MV-4-11 (cell line): ENCODE measurements around the gene SLC36A2.

Experiments
- DNase-seq: peaks from one replicate; lab custom pipeline; 2025; lab: John Stamatoyannopoulos, UW

Gene SLC36A2

GRCh38 chr5:151347369-151347768, at the start of gene SLC36A2:
TSS of gene SLC36A2 (minus strand) at chr5:151347559. CDS start at chr5:151347460, 99 bp downstream.
- DNase-seq, result no peak

GRCh38 chr5:151388960-151389359, 41.6 kb upstream of the SLC36A2 start:
- no peak for DNase-seq

- DNase-seq, result no peak
Observed at GRCh38 chr5:151384106-151384505, 36.7 kb upstream of the SLC36A2 start.

GRCh38 chr5:151383011-151383410, 35.7 kb upstream of the SLC36A2 start:
- DNase-seq, result no peak

GRCh38 chr5:151382576-151382975, 35.2 kb upstream of the SLC36A2 start:
- DNase-seq, result peak; percentile 24

- no peak for DNase-seq
Observed at GRCh38 chr5:151381899-151382298, 34.5 kb upstream of the SLC36A2 start.

GRCh38 chr5:151378616-151379015, 31.3 kb upstream of the SLC36A2 start:
- no peak for DNase-seq

GRCh38 chr5:151374539-151374938, 27.2 kb upstream of the SLC36A2 start:
- DNase-seq, result no peak

GRCh38 chr5:151367038-151367437, 19.7 kb upstream of the SLC36A2 start:
- peak; percentile 21 for DNase-seq

GRCh38 chr5:151363673-151364072, 16.3 kb upstream of the SLC36A2 start:
- DNase-seq, result peak; percentile 12

GRCh38 chr5:151362970-151363369, 15.6 kb upstream of the SLC36A2 start:
- no peak for DNase-seq

- no peak for DNase-seq
Observed at GRCh38 chr5:151359391-151359790, 12.0 kb upstream of the SLC36A2 start.

- peak; percentile 84 for DNase-seq
Observed at GRCh38 chr5:151357792-151358191, 10.4 kb upstream of the SLC36A2 start.

GRCh38 chr5:151357097-151357496, 9.7 kb upstream of the SLC36A2 start:
- DNase-seq, result no peak

GRCh38 chr5:151351671-151352070, 4.3 kb upstream of the SLC36A2 start:
- no peak for DNase-seq

GRCh38 chr5:151348789-151349188, 1.4 kb upstream of the SLC36A2 start:
- no peak for DNase-seq

- DNase-seq, result no peak
Observed at GRCh38 chr5:151345808-151346478, 1.4 kb downstream of the SLC36A2 start.

- no peak for DNase-seq
Observed at GRCh38 chr5:151345187-151345807, 2.1 kb downstream of the SLC36A2 start.

GRCh38 chr5:151344088-151344487, 3.3 kb downstream of the SLC36A2 start:
- DNase-seq, result no peak

- DNase-seq, result no peak
Observed at GRCh38 chr5:151340004-151340403, 7.4 kb downstream of the SLC36A2 start.

- DNase-seq, result no peak
Observed at GRCh38 chr5:151338734-151339133, 8.6 kb downstream of the SLC36A2 start.

GRCh38 chr5:151332857-151333256, 14.5 kb downstream of the SLC36A2 start:
- DNase-seq, result no peak

- DNase-seq, result no peak
Observed at GRCh38 chr5:151328734-151329133, 18.6 kb downstream of the SLC36A2 start.

GRCh38 chr5:151327585-151327984, 19.8 kb downstream of the SLC36A2 start:
- no peak for DNase-seq
